Heart left ventricle (tissue), 16 donors: ENCODE measurements around the gene C10orf62. TPM values are rescaled to one million over a fixed set of nuclear protein-coding genes. Genes with fewer than 3 reads are reported as not detected.
A peak's percentile ranks its signal among the peaks of the same experiment; 100 is the strongest.

ENCODE experiments used
- ATAC-seq, 4 donors: fragments of 200-7000 bp; cut with Tn5 transposase; one replicate each; pipeline ENCODE4 v1.9.1; 2020 to 2022; ENCODE audit warnings: moderate library complexity in 4 of 4, mild to moderate bottlenecking in 3 of 4, moderate number of reproducible peaks in 1 of 4
- DNase-seq, 5 donors: peaks; one replicate each; pipeline ENCODE4 v3.0.0-alpha.2; 2020
- H3K27ac ChIP-seq, 12 donors: fragments of 200-600 bp; sonication (generic) in 4 of 12; one replicate each; pipeline versions ENCODE4 v1.5.0 to v1.8.0; 2016 to 2022; ENCODE audit warnings: mild to moderate bottlenecking in 2 of 12
- H3K27me3 ChIP-seq, 9 donors: fragments of 200-600 bp; sonication (generic) in 2 of 9; one replicate each; pipeline versions ENCODE4 v1.5.1 to v1.8.0; 2016 to 2022; ENCODE audit warnings: mild to moderate bottlenecking in 3 of 9
- H3K36me3 ChIP-seq, 9 donors: fragments of 200-600 bp; sonication (generic) in 2 of 9; one replicate each; pipeline versions ENCODE4 v1.5.0 to v1.8.0; 2018 to 2022; ENCODE audit warnings: mild to moderate bottlenecking in 2 of 9
- H3K4me1 ChIP-seq, 12 donors: fragments of 200-600 bp; sonication (generic) in 4 of 12; one replicate each; pipeline versions ENCODE4 v1.5.0 to v1.8.0; 2016 to 2022; ENCODE audit warnings: mild to moderate bottlenecking in 3 of 12
- H3K4me3 ChIP-seq, 12 donors: fragments of 200-600 bp; sonication (generic) in 4 of 12; one replicate each; pipeline versions ENCODE4 v1.5.0 to v1.8.0; 2017 to 2022; ENCODE audit warnings: mild to moderate bottlenecking in 9 of 12, moderate library complexity in 4 of 12
- H3K9me3 ChIP-seq, 12 donors: fragments of 200-600 bp; sonication (generic) in 4 of 12; one replicate each; pipeline versions ENCODE4 v1.5.0 to v1.8.0; 2016 to 2022; ENCODE audit warnings: mild to moderate bottlenecking in 1 of 12
- CTCF ChIP-seq, 12 donors: fragments of 200-600 bp; sonication (generic) in 4 of 12; IDR thresholded peaks; one replicate each; pipeline versions ENCODE4 v1.5.0 to v1.8.0; 2018 to 2022; ENCODE audit warnings: antibody characterized with exemption in 12 of 12, mild to moderate bottlenecking in 5 of 12
- POLR2A ChIP-seq, 2 donors: fragments of 450-650 bp; IDR thresholded peaks; one replicate each; pipeline ENCODE4 v1.6.1; 2017; ENCODE audit warnings: antibody characterized with exemption in 2 of 2, mild to moderate bottlenecking in 2 of 2, moderate library complexity in 2 of 2
- WGBS, 4 donors: extraction: QIAGEN DNeasy Blood & Tissue Kit in 2 of 4; methylation state at CpG; one replicate each; pipeline versions ENCODE4 v1.1.5 to v1.1.7; 2013 to 2018; 5-methylcytosine and 5-hydroxymethylcytosine counted together
- intact Hi-C, 10 donors: fragments of 100-400 bp; cut with DNase I; formaldehyde crosslinking; loops; one replicate each; pipeline versions ENCODE4 v1.11.1 to v1.14.2; 2022
- polyA plus RNA-seq, 2 donors: library from polyadenylated mRNA; stranded (reverse); fragments of 200-250 nt; gene quantifications; one replicate each; pipeline ENCODE4 v1.2.3, GENCODE V29; 2013
- total RNA-seq, 9 donors: library from RNA; depleted of rRNA in 2 of 9; stranded (reverse); fragments of >200 nt in 2 of 9; fragmentation: NEBNext Ultra II Directional in 3 of 9; extraction: Animal tissue kit (Norgen Biotek cat#: 25700) in 3 of 9; gene quantifications; one replicate each; pipeline versions ENCODE4 v1.1.0 to v1.2.4, GENCODE V29; 2016 to 2023
- donor health status: ischemic (EF 13 %, LVEDD 7.1; RV severe dilation, severe dysfunction).
- donor health status: healthy with polysubstance abuse.
- donor health status: DM: no; HTN: yes; CAD: no.
- donor health status: DM: no; HTN: no; CAD: no.
- donor health status: ischemic (EF 25% LVEDD 6.9; RV normal size, moderate dysfunction).
- donor health status: ischemic (EF 25% LVEDD 5.7; RV mildly dilated, moderate dysfunction).
- donor health status: healthy.
- donor health status: DM: yes; HTN: yes; CAD: no.
- donor health status: ischemic (EF 35%, LVEDD 5.7; RV mildly dilated, moderate dysfunction).
- donor health status: nonischemic (EF 11% LVEDD 7.7; RV severe dilation, severe dysfunction).
- donor health status: DM: yes; HTN: yes; CAD: no.
- donor health status: PGD.
- donor health status: ischemic (EF 29% LVEDD 5.4; RV normal size, mild dysfunction).
- donor health status: nonischemic (EF 23%, LVEDD 6.1; RV moderate dilation, normal function).

Gene C10orf62
- total and polyA plus RNA-seq, 11 donors, result 0.24 to 2.1 (median 0.65) TPM

DNA sequence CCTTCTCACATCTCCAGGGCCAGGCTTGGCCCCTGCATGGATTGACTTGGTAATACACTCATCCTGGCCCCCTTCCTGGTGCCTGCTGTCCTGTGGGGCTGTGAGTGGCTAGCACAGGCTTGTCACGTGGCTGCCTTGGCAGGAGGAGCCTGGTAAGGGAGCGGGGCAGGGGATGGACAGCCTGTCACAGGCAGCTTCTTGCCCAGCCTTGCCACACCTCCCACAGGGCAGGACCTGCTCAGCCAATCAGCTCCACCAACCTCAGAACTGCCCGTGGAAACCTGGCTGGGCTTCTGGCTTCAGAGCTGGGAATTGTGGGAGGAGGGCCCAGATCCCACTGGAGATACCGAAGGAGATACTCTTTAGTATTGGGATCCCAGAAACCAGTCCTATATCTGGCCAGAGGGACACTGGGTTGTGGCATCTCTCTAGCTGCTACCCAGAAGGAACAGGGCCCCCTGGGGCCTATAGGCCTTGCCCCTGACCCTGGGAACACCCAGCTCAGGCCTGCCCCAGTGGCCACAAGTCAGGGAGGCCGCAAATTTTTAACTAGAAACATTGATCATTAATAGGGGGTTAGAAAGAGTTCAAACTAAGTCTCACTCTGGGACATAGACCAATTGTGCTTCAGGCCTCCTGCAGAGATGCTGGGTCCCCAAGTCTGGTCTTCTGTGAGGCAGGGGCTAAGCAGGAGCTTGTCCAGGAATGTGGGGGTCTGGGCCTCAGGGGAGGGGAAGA is 5.3 kb upstream of the C10orf62 start, which contains the start of gene HOGA1:
Gene HOGA1, plus strand, starts transcription at position 330 of the 738 bp plus-strand sequence. Its CDS starts 315 bp downstream, at position 645.
- H3K27ac ChIP-seq, result peak within 1 kb of the TSS; percentile 67 to 96 (median 84)
- no peaks in the 10 kb centered on the region for H3K9me3 ChIP-seq
- intact Hi-C loops, result no loop called here
- DNase-seq (peak; percentile 84 to 96 (median 86)), ATAC-seq (peak; percentile 92 to 96 (median 96))
- peaks cover 0 to 4% (median 0%) of the 10 kb centered on the region in 9 donors for H3K36me3 ChIP-seq
- H3K27me3 ChIP-seq, result no peaks in the 10 kb centered on the region
- WGBS, 4 donors, result 38 to 52% (median 43%) methylated on average over 3 to 5 of the region's 5 CpGs
- peak within 1 kb of the TSS in 2 of 12 donors; percentile 3 to 15 for H3K4me3 ChIP-seq
- peaks cover 0 to 43% (median 4%) of the 10 kb centered on the region in 12 donors for H3K4me1 ChIP-seq
- TF ChIP-seq CTCF (IDR thresholded peaks at IDR 0.05) (no peak), POLR2A (IDR thresholded peaks at IDR 0.05) (peak in 1 of 2 donors; percentile 53)

DNA sequence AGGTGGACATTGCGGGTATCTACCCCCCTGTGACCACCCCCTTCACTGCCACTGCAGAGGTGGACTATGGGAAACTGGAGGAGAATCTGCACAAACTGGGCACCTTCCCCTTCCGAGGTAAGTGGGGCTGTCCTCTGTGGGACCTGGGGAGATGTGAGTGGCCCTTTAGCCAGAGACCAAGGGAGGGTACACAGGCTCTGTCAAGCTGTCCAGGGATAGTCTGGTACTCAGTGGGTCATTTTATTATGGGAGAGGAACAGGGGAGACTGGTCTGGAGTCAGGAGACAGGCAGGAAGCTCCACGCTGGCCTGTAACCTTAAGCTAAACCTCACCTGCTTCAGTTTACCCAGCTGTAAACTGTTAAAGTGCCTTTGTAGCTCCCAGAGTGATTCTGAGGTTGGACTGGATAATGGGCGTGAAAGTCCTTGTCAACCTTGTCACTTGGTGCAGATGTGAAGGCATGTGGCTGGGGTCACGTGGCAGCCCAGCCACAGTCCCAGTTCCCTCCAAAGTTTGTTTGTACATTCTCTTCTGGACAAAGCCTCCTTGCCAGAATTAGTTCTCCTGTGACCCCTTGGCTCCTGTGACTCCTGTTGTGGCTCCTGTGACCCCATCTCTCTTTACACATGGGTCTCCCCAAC is 4.6 kb upstream of the C10orf62 start:
- peak in 1 of 5 donors; percentile 56 for DNase-seq
- Histone ChIP-seq H3K4me3 (peak overlapping the region in 2 of 12 donors; percentile 3 to 15), H3K27me3 (no peaks in the 10 kb centered on the region), H3K36me3 (peaks cover 0 to 2% (median 0%) of the 10 kb centered on the region in 9 donors), H3K27ac (peak overlapping the region; percentile 67 to 96 (median 84)), H3K4me1 (peaks cover 0 to 43% (median 4%) of the 10 kb centered on the region in 12 donors), H3K9me3 (no peaks in the 10 kb centered on the region)
- TF ChIP-seq POLR2A (IDR thresholded peaks at IDR 0.05) (no peak), CTCF (IDR thresholded peaks at IDR 0.05) (no peak)
- ATAC-seq, result peak; percentile 41 to 63 (median 56)
- intact Hi-C loops, result loop anchor here in 1 of 10 donors (1.0 kb wide), 1 partner anchor 11 kb away; no protein-coding TSS in a partner anchor
- 69 to 85% (median 80%) methylated on average over 4 to 5 of the region's 5 CpGs for WGBS, 4 donors

GRCh38 chr10:97585439-97585811 is 4.1 kb upstream of the C10orf62 start:
- Histone ChIP-seq H3K27me3 (no peaks in the 10 kb centered on the region), H3K4me1 (peaks cover 0 to 43% (median 4%) of the 10 kb centered on the region in 12 donors), H3K36me3 (no peaks in the 10 kb centered on the region), H3K9me3 (no peaks in the 10 kb centered on the region), H3K27ac (peak overlapping the region in 11 of 12 donors; percentile 56 to 96 (median 84)), H3K4me3 (no peak overlapping the region)
- WGBS, 4 donors, result 86 to 93% (median 89%) methylated on average over 5 of the region's 5 CpGs
- ATAC-seq, result peak in 1 of 4 donors; percentile 2
- DNase-seq, result no peak
- TF ChIP-seq CTCF (IDR thresholded peaks at IDR 0.05), result no peak
- no peak for TF ChIP-seq POLR2A (IDR thresholded peaks at IDR 0.05)
- intact Hi-C loops, result loop anchor here in 1 of 10 donors (1.0 kb wide), 1 partner anchor 11 kb away; no protein-coding TSS in a partner anchor

- Histone ChIP-seq H3K4me3 (no peak overlapping the region), H3K36me3 (no peaks in the 10 kb centered on the region), H3K9me3 (no peaks in the 10 kb centered on the region), H3K27ac (peak overlapping the region in 8 of 12 donors; percentile 22 to 96 (median 85)), H3K27me3 (no peaks in the 10 kb centered on the region), H3K4me1 (peaks cover 0 to 36% (median 3%) of the 10 kb centered on the region in 12 donors)
- TF ChIP-seq CTCF (IDR thresholded peaks at IDR 0.05), result no peak
- TF ChIP-seq POLR2A (IDR thresholded peaks at IDR 0.05), result no peak
- ATAC-seq, result no peak
- intact Hi-C loops, result no loop called here
- DNase-seq, result no peak
- 75 to 89% (median 86%) methylated on average over 2 of the region's 2 CpGs for WGBS, 4 donors
These were observed 2.3 kb upstream of the C10orf62 start for GRCh38 chr10:97587183-97587582.
